HG02981 (cell line): ENCODE results near the gene DOCK9.

Source experiments
- ATAC-seq: cut with Tn5 transposase; IDR thresholded peaks from one replicate; pipeline ENCODE4 v1.9.1; 2021; ENCODE audit warnings: mild to moderate bottlenecking, moderate library complexity; ENCODE audit not compliant: unreplicated experiment

The DOCK9 gene

DNA sequence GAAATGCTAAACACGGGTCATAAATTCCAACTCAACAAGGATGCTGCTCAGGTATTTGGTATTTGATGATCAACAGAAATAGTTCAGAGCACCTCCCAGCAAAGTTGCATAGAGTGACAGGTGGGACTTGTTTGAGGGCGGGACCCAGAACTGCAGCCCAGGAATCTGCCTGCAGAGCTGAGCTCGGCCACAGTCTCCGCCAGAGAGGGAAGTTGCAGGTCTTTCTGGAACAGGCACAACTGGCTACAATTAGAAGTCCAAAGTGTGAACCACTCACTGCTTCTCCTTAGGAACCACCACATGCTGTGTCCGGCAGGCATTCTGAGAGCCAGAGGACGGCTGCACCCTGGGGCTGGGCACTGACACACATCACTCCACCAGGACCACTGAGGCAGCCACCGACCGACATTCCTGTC, 226.5 kb downstream of the DOCK9 start:
- no peak for ATAC-seq

GRCh38 chr13:98749501-98749900, 228.4 kb downstream of the DOCK9 start:
- no peak for ATAC-seq

DNA sequence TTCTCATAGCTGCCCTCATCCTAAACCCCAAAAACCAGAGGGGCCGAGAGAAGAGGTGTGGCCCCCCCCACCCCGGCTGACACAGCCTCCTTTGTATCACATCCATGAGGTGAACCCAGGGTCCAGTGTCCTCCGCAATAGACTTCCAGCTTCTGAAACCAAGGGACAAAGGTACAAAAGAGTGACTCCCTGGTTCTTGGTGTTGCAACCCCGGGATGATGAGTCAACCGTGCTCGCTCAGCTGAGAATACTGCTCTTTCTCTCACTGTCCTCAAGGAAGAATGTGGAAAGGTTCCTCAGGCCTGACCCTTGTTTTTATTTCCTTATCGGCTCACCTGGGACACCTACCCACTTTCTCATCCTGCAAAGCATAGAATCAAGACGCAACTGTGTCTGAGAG, 230.9 kb downstream of the DOCK9 start:
- ATAC-seq = no peak
